ENCODE results near the gene BICC1. TPM values are rescaled to one million over a fixed set of nuclear protein-coding genes. Genes with fewer than 3 reads are reported as not detected.

Gene BICC1
- total and polyA plus RNA-seq, 4 donors = 0.82 to 6.1 (median 4.5) TPM

DNA sequence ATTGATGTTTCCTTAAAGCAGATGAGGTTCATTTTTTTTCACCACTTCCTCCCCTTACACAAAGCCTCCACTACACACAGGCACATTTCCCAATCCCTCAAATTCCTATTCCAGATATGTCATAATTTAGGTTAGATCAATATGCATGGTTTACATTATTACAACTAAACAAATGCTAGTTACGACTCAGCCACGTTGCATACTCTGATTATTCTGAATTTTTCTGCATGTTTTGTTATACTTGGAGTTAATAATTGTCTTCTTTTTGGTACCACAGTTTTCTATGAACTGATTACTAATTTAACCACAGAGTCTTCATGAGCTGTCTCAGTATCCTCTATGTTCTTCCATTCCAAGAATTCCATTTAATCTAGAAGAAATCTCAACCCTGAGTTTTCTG lies 4.4 kb upstream of the BICC1 start:
- H3K9me3 ChIP-seq (ENCODE audit: control insufficient read depth in 4 of 4, low read length in 3 of 4) = no peaks in the 10 kb centered on the region
- WGBS = 34% methylated on average over 2 of the region's 2 CpGs
- H3K36me3 ChIP-seq (ENCODE audit: control insufficient read depth in 4 of 4, insufficient read depth in 3 of 4, low read depth in 1 of 4, low read length in 3 of 4) = no peaks in the 10 kb centered on the region
- DNase-seq (ENCODE audit: low spot score) = no peak
- H3K27ac ChIP-seq (ENCODE audit: low read depth in 1 of 2, low read length in 2 of 2) = no peak overlapping the region
- H3K9ac ChIP-seq (ENCODE audit: low read depth in 1 of 2, low read length in 2 of 2) = no peak overlapping the region
- H3K27me3 ChIP-seq (ENCODE audit: control insufficient read depth in 4 of 4, insufficient read depth in 4 of 4, low read length in 3 of 4) = peaks cover 0 to 13% (median under 1%) of the 10 kb centered on the region in 4 donors
- H3K4me1 ChIP-seq (ENCODE audit: control insufficient read depth in 4 of 4, insufficient read depth in 4 of 4, low read length in 3 of 4) = peaks cover 8 to 14% (median 9%) of the 10 kb centered on the region in 4 donors
- no peak overlapping the region for H3K4me3 ChIP-seq (ENCODE audit: low read depth in 1 of 3, low read length in 3 of 3)
- TF ChIP-seq JUND (IDR thresholded peaks at IDR 0.05) (no peak), TAF1 (conservative IDR thresholded peaks at IDR 0.05) (no peak), HNF4G (IDR thresholded peaks at IDR 0.05) (no peak), RXRA (IDR thresholded peaks at IDR 0.05) (no peak), HNF4A (conservative IDR thresholded peaks at IDR 0.05) (no peak), FOXA2 (IDR thresholded peaks at IDR 0.05) (no peak), YY1 (IDR thresholded peaks at IDR 0.05) (no peak), RAD21 (IDR thresholded peaks at IDR 0.05) (no peak), NR2F2 (IDR thresholded peaks at IDR 0.05) (no peak), EGR1 (IDR thresholded peaks at IDR 0.05; ENCODE audit: low read depth in 2 of 2) (no peak), GABPA (IDR thresholded peaks at IDR 0.05 in 1 of 2, conservative IDR thresholded peaks at IDR 0.05 in 1 of 2) (no peak), SP1 (IDR thresholded peaks at IDR 0.05) (no peak), FOXA1 (IDR thresholded peaks at IDR 0.05) (no peak)
- TF ChIP-seq, protein P1, sequence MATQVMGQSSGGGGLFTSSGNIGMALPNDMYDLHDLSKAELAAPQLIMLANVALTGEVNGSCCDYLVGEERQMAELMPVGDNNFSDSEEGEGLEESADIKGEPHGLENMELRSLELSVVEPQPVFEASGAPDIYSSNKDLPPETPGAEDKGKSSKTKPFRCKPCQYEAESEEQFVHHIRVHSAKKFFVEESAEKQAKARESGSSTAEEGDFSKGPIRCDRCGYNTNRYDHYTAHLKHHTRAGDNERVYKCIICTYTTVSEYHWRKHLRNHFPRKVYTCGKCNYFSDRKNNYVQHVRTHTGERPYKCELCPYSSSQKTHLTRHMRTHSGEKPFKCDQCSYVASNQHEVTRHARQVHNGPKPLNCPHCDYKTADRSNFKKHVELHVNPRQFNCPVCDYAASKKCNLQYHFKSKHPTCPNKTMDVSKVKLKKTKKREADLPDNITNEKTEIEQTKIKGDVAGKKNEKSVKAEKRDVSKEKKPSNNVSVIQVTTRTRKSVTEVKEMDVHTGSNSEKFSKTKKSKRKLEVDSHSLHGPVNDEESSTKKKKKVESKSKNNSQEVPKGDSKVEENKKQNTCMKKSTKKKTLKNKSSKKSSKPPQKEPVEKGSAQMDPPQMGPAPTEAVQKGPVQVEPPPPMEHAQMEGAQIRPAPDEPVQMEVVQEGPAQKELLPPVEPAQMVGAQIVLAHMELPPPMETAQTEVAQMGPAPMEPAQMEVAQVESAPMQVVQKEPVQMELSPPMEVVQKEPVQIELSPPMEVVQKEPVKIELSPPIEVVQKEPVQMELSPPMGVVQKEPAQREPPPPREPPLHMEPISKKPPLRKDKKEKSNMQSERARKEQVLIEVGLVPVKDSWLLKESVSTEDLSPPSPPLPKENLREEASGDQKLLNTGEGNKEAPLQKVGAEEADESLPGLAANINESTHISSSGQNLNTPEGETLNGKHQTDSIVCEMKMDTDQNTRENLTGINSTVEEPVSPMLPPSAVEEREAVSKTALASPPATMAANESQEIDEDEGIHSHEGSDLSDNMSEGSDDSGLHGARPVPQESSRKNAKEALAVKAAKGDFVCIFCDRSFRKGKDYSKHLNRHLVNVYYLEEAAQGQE (IDR thresholded peaks at IDR 0.05) = no peak
- TF ChIP-seq, protein P2, sequence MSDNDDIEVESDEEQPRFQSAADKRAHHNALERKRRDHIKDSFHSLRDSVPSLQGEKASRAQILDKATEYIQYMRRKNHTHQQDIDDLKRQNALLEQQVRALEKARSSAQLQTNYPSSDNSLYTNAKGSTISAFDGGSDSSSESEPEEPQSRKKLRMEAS (IDR thresholded peaks at IDR 0.05) = no peak
- TF ChIP-seq, protein P3, sequence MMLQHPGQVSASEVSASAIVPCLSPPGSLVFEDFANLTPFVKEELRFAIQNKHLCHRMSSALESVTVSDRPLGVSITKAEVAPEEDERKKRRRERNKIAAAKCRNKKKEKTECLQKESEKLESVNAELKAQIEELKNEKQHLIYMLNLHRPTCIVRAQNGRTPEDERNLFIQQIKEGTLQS (IDR thresholded peaks at IDR 0.05) = no peak
- TF ChIP-seq, protein P4, sequence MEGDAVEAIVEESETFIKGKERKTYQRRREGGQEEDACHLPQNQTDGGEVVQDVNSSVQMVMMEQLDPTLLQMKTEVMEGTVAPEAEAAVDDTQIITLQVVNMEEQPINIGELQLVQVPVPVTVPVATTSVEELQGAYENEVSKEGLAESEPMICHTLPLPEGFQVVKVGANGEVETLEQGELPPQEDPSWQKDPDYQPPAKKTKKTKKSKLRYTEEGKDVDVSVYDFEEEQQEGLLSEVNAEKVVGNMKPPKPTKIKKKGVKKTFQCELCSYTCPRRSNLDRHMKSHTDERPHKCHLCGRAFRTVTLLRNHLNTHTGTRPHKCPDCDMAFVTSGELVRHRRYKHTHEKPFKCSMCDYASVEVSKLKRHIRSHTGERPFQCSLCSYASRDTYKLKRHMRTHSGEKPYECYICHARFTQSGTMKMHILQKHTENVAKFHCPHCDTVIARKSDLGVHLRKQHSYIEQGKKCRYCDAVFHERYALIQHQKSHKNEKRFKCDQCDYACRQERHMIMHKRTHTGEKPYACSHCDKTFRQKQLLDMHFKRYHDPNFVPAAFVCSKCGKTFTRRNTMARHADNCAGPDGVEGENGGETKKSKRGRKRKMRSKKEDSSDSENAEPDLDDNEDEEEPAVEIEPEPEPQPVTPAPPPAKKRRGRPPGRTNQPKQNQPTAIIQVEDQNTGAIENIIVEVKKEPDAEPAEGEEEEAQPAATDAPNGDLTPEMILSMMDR (IDR thresholded peaks at IDR 0.05; ENCODE audit: low read depth, low read length, missing input control) = no peak
- TF ChIP-seq, protein P5, sequence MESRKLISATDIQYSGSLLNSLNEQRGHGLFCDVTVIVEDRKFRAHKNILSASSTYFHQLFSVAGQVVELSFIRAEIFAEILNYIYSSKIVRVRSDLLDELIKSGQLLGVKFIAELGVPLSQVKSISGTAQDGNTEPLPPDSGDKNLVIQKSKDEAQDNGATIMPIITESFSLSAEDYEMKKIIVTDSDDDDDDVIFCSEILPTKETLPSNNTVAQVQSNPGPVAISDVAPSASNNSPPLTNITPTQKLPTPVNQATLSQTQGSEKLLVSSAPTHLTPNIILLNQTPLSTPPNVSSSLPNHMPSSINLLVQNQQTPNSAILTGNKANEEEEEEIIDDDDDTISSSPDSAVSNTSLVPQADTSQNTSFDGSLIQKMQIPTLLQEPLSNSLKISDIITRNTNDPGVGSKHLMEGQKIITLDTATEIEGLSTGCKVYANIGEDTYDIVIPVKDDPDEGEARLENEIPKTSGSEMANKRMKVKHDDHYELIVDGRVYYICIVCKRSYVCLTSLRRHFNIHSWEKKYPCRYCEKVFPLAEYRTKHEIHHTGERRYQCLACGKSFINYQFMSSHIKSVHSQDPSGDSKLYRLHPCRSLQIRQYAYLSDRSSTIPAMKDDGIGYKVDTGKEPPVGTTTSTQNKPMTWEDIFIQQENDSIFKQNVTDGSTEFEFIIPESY (IDR thresholded peaks at IDR 0.05) = no peak

All from liver (tissue), 9 donors.